ENCODE measurements around the gene TK2. TPM values are rescaled to one million over a fixed set of nuclear protein-coding genes. Genes with fewer than 3 reads are reported as not detected.

The TK2 gene
- total RNA-seq, 1 donor from 2014 or later, result 4.5 TPM

DNA sequence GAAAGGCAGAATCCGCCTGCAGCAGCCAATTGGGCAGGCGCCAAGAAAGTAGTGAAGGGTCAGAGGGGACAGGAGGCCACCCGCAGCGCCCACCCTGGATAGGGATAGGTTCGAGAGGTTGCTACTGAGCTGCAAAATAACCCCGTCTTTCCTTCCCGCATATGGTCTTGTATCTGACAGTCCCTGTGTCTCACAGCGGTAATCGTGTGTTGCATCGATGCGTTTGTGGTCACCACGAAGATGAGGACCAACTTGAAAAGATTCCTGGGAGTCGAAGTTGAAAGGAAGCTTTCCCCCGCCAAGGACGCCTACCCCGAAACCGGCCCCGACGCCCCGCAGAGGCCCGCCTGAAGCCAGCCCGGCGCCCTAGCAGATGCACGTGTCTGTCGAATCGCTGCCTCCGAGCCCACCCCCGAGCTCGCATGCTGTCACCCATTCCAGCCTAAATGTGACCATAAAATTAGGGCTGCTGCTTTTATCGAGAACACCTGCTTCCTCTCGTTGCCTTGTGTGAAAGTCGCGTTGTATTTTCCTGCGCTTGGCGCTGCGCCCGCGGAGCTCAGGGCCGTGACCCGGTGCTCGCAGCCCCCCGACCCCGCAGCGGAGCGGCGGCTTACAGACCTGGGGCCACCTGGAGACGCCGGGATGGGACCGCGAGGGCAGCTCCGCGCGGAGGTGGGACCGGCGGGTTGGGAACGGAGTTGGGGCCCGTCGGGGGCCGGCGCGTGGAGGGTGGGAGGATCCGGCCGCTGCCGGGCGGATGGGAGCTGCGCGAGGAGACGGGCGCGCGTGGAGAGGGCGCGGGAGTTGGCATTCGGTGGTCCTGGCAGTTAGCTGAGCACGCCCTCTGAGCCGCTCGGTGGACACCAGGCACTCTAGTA is 29.0 kb upstream of the TK2 start, which contains the start of gene CMTM2:
TSS of gene CMTM2 (plus strand) at position 813 of the 881 bp plus-strand sequence. CDS start 145 bp downstream, outside the sequence.
- Mint-ChIP-seq H3K36me3 (ENCODE audit: unreplicated experiment) (peaks cover 7% of the 10 kb centered on the region), H3K27me3 (ENCODE audit: unreplicated experiment) (peaks cover 12% of the 10 kb centered on the region), H3K9me3 (ENCODE audit: unreplicated experiment) (peaks cover 2% of the 10 kb centered on the region), H3K4me3 (ENCODE audit: unreplicated experiment) (peak within 1 kb of the TSS; percentile 67), H3K4me1 (ENCODE audit: low read depth, unreplicated experiment) (no peaks in the 10 kb centered on the region), H3K27ac (ENCODE audit: unreplicated experiment) (no peak within 1 kb of the TSS)
- peak; percentile 44 for DNase-seq
- TF ChIP-seq, protein P1, sequence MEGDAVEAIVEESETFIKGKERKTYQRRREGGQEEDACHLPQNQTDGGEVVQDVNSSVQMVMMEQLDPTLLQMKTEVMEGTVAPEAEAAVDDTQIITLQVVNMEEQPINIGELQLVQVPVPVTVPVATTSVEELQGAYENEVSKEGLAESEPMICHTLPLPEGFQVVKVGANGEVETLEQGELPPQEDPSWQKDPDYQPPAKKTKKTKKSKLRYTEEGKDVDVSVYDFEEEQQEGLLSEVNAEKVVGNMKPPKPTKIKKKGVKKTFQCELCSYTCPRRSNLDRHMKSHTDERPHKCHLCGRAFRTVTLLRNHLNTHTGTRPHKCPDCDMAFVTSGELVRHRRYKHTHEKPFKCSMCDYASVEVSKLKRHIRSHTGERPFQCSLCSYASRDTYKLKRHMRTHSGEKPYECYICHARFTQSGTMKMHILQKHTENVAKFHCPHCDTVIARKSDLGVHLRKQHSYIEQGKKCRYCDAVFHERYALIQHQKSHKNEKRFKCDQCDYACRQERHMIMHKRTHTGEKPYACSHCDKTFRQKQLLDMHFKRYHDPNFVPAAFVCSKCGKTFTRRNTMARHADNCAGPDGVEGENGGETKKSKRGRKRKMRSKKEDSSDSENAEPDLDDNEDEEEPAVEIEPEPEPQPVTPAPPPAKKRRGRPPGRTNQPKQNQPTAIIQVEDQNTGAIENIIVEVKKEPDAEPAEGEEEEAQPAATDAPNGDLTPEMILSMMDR (IDR thresholded peaks at IDR 0.05; ENCODE audit: partially characterized antibody, unreplicated experiment), result no peak

GRCh38 chr16:66576296-66576695 is 26.4 kb upstream of the TK2 start:
- TF ChIP-seq, protein P1 (IDR thresholded peaks at IDR 0.05; ENCODE audit: partially characterized antibody, unreplicated experiment), result no peak
- DNase-seq, result no peak
- H3K27me3 Mint-ChIP-seq (ENCODE audit: unreplicated experiment), result peaks cover 14% of the 10 kb centered on the region
- H3K27ac Mint-ChIP-seq (ENCODE audit: unreplicated experiment), result no peak overlapping the region
- H3K9me3 Mint-ChIP-seq (ENCODE audit: unreplicated experiment), result no peaks in the 10 kb centered on the region
- no peak overlapping the region for H3K4me3 Mint-ChIP-seq (ENCODE audit: unreplicated experiment)
- no peaks in the 10 kb centered on the region for H3K36me3 Mint-ChIP-seq (ENCODE audit: unreplicated experiment)
- no peaks in the 10 kb centered on the region for H3K4me1 Mint-ChIP-seq (ENCODE audit: low read depth, unreplicated experiment)

GRCh38 chr16:66575060-66575459 is 25.1 kb upstream of the TK2 start:
- H3K27ac Mint-ChIP-seq (ENCODE audit: unreplicated experiment), result no peak overlapping the region
- no peaks in the 10 kb centered on the region for H3K9me3 Mint-ChIP-seq (ENCODE audit: unreplicated experiment)
- no peak for DNase-seq
- H3K4me3 Mint-ChIP-seq (ENCODE audit: unreplicated experiment), result no peak overlapping the region
- no peaks in the 10 kb centered on the region for H3K4me1 Mint-ChIP-seq (ENCODE audit: low read depth, unreplicated experiment)
- peaks cover 14% of the 10 kb centered on the region for H3K27me3 Mint-ChIP-seq (ENCODE audit: unreplicated experiment)
- TF ChIP-seq, protein P1 (IDR thresholded peaks at IDR 0.05; ENCODE audit: partially characterized antibody, unreplicated experiment), result no peak
- no peaks in the 10 kb centered on the region for H3K36me3 Mint-ChIP-seq (ENCODE audit: unreplicated experiment)

DNA sequence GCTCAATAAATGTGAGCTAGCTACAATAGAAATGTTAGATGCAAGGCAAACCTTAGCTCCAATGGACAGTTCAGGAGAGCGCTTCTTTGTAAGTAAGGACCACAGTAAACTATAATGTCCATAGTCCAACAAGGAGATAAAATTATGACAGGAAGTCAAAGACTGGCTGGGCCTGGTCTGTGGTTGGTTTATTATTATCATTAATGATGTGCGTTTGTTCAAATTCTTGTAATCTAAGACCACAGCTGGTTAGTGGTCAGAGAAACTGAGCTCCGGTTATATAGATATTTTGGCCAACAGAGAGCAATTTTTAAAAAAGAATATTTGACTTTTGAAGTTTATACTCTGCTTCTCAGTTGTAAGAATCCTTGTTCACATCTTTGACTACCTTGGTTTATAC is 24.6 kb upstream of the TK2 start:
- no peak overlapping the region for H3K27ac Mint-ChIP-seq (ENCODE audit: unreplicated experiment)
- H3K4me1 Mint-ChIP-seq (ENCODE audit: low read depth, unreplicated experiment), result no peaks in the 10 kb centered on the region
- no peak overlapping the region for H3K4me3 Mint-ChIP-seq (ENCODE audit: unreplicated experiment)
- H3K9me3 Mint-ChIP-seq (ENCODE audit: unreplicated experiment), result no peaks in the 10 kb centered on the region
- TF ChIP-seq, protein P1 (IDR thresholded peaks at IDR 0.05; ENCODE audit: partially characterized antibody, unreplicated experiment), result no peak
- no peaks in the 10 kb centered on the region for H3K36me3 Mint-ChIP-seq (ENCODE audit: unreplicated experiment)
- DNase-seq, result no peak
- H3K27me3 Mint-ChIP-seq (ENCODE audit: unreplicated experiment), result peaks cover 14% of the 10 kb centered on the region

GRCh38 chr16:66574081-66574480 is 24.2 kb upstream of the TK2 start:
- no peak overlapping the region for H3K27ac Mint-ChIP-seq (ENCODE audit: unreplicated experiment)

More at GRCh38 chr16:66574081-66574480, 24.2 kb upstream of the TK2 start:
- DNase-seq, result no peak
- TF ChIP-seq, protein P1 (IDR thresholded peaks at IDR 0.05; ENCODE audit: partially characterized antibody, unreplicated experiment), result no peak
- no peak overlapping the region for H3K4me3 Mint-ChIP-seq (ENCODE audit: unreplicated experiment)
- H3K27me3 Mint-ChIP-seq (ENCODE audit: unreplicated experiment), result peaks cover 14% of the 10 kb centered on the region
- H3K4me1 Mint-ChIP-seq (ENCODE audit: low read depth, unreplicated experiment), result no peaks in the 10 kb centered on the region
- H3K9me3 Mint-ChIP-seq (ENCODE audit: unreplicated experiment), result no peaks in the 10 kb centered on the region
- no peaks in the 10 kb centered on the region for H3K36me3 Mint-ChIP-seq (ENCODE audit: unreplicated experiment)
